Limb (tissue), 2 donors: Measurements from ENCODE around the gene MACROD2.

Experiments used
- DNase-seq, 2 donors: peaks; one replicate each; pipeline ENCODE4 v3.0.0-alpha.2; 2016; ENCODE audit errors: extremely low spot score in 2 of 2

Gene MACROD2

DNA sequence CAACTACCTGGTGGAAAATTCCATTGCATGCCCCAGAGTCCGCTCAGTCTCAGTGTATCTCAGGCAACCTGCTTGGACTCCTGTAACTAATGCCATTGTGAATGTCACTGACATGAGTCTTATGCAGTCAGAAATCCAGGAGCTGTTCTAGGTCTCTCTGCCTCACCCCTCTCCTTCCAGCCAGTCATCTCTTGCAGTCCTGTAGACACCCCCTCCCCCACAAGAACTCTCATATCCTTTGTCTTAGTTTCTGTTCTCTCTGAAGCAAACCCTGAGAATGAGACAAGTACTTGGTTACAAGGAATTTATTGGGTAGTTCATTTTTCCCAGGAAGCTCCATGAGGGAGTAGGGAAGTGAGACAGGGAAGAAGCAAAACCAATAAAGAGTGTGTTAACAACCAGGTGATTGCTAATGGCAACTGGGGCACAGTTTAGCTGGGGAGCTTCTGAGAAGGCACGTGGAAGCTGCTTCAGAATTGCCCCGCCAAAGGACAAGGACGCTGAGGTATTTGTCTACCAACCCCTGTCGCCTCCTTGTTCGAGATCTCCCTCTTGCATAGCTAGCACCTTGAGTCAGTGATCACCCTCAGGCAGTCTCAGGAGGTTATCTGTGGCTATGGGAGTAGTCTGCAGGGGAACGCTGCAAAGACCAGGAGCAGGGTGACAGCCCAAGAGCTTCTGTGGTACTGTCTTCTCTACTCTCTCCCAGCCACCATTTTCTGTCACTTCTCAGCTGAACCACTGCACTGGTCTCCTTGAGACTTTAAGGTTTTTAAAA is 1253.5 kb downstream of the MACROD2 start:
- DNase-seq = no peak

DNA sequence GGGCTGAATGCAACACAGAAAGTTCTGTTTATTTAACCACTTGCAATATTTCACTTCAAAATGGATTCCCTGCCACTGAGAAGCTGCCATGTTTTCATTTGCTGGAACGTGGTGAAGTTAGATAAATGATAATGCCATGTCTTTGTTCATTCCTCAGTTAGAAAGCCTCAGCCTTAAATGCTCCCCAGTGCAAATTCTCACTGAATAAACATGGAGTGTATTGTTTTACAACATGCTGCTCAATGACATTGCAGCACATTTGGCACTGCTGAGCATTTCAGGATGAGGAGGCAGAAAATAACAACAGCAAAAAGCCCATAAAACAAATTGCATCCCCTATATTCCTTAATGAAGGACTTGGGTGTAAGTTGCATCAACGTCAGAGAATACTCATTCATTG is 1255.9 kb downstream of the MACROD2 start:
- no peak for DNase-seq

DNA sequence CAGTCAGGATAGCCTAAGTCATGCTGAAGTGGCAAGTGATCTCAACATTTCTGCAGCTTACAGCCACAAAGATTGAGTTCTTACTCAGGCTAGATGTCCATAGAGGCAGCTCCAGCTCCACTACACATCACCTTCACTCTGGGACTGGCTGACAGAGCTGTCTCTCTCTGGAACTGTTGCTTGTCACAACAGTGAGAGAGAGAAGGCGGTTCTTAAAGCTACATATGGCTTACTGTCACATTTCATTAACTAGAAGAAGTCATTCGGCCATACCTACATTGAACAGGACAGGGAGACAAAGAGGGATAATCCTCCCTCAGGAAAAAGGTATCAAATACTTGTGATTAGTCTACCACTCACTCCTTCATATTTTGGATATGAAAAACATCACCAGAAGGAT is 1257.0 kb downstream of the MACROD2 start:
- no peak for DNase-seq

DNA sequence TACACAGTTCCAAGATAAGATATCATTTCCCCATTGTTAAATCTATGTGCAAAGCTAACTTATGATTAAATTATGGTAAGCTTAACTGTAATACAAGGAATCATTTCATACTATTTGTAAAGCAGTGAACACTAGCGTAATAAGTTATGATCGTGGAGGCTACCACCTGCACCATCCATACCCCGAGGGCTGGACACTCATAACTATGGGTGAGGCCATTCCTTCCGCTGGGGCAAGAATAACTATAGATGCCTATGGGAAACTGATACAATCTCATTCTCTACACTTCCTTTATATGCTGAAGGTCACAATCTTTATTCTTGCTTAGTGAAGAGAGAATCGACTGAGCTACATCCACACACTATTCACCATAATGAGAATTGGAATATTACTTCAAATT is 1258.1 kb downstream of the MACROD2 start:
- no peak for DNase-seq

DNA sequence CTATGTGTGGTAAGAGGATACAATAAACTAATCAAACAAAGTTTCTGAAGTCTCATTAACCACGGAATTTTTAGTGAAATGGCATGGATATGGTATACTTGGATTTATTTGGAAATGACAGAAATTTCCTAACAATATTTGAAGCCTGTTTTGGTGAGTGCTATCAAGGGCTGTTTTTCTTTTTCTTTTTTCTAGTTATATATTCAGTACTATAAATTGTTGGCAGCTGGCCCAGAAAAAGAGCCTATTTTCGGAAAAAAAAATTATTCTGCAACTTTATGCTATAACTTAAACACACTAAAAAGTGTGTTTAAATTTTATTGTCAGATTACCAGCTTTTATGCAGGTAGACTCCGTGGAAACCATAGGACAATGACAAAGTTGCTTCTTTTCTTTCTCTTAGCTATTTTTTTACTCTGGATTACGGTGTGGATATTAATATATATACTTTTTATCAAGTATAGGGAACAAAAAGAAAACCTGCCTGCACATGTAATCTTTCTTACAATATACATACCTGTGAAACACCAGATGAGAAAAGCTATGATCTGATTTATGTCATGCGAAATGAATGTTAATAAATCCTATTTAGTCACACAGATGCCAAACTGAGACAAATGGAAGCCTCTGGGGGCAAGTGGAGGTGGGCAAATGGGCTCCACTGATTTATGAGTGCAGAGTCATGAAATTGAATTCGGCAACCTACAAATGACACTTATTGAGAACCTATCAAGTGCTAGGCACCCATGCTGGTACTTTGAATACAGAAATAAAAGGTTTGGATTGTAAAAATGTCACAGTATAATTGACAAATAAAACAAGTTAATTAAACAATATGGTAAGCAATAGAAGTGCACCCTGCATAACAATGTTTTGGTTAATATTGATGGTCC is 1261.6 kb downstream of the MACROD2 start:
- DNase-seq = peak in 1 of 2 donors; percentile 39

DNA sequence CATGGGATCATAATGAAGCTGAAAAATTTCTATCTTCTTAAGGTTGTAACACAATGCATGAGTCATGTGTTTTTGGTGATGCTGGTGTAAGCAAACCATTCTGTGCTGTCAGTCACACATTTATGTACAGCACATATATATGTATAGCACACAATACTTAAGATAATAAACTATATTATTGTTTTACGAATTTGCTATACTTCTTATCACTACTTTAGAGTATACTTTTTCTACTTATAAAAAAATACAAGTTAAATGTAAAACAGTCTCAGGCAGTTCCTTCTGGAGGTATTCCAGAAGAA is 1262.2 kb downstream of the MACROD2 start:
- DNase-seq = no peak

DNA sequence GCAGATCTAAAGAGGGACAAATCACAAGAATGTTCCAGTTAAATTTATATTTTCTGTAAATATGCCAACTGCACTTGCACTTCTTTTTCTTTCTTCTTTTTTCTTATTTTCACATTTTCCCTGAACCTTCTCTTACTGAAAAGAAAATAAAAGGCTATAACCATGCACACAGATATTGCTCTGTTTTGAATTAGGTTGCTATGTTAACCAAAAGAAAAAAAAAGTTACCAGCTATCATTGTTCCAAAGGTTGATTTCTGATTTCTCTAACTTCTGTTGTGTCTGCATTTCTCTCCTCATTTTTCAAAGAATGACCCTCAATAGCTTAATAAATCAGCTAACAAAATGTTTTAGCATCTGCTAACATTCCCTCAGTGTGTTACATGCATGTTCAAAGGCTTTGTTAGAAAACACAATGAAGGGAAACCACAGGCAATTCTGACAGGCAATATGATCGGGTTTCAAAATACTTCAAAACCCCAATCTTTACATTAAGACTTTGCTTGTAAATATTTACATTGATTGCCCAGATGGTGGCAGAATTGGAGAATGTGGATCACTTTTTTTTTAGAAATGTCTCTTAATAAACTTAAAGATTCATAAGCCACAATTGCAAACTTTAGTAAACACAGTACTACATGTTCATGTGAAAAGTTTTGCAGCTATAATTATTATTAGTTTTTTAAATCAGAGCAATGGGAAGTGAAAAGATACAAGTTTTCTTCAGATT is 1270.4 kb downstream of the MACROD2 start:
- peak in 1 of 2 donors; percentile 49 for DNase-seq

DNA sequence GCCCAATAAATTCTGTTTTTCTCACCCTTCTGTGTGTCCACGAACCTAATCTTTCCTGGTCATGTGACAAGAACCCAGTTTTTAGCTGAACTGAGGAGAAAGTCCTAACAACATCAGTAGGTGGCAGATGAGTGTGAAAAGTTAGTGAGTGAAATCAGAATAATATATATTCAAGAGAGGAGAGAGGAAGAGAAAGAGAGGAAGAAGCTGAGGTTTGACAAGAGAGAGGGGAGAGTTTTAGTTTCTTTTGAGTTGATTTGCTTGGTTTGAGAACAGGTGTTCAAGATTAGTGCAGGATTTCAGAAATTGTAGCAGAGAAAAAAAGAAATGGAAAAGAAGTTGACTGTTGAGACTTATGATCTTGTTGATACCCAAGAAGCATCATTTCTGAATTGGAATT is 1272.6 kb downstream of the MACROD2 start:
- DNase-seq = no peak

DNA sequence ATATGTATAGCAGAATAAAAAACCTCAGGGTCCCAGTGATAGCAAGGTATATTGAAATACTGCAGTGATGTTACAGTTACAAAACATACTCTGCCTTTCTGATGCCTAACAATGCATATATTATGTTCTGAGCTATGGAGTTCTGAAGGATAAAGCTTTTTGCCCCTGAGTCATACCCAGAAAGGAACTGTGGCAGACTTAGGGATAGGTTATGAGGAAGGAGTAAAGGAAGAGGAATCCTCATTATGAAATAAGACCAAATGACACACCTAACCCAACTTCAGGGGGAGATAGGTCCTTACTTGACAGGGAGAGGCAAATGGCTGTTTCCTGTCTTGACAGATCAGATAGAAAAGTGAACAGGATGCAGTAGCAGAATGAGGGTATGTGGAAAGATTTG is 1282.7 kb downstream of the MACROD2 start:
- no peak for DNase-seq

DNA sequence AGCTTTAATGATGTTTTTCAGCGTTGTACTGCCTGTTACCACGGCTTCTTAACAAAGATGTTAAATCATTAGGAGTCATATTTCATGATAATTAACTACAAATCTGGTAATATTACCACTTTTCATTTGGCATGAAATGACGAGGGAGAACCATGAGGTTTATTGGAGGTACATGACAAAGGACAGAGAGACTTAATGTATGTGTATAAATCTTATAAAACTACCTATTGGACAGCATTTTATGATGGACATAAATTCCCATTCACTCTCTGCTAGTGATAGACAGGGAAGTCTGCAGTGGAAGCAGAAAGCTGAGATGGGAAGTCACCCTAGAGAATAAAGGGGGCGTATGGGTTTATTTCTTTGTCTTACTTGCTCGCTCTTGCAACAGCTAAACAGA is 1292.0 kb downstream of the MACROD2 start:
- no peak for DNase-seq

DNA sequence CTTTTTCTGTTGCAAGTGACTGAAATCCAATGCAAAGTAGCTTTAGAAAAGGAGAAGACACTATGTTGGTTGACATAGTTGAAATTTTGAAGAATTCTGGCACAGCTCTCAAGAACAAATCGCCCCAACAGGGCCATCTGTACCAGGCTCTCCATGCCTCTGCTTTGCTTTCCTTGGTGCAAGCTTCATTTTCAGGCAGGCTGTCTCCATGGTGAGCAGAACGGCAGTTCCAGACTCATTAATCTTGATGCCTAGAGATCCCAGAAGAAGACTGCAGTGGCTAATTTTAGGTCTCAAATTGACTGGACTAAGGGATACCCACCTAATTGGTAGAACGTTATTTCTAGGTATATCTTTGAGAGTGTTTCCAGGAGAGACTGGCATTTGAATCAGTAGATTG is 1292.8 kb downstream of the MACROD2 start:
- DNase-seq = no peak

DNA sequence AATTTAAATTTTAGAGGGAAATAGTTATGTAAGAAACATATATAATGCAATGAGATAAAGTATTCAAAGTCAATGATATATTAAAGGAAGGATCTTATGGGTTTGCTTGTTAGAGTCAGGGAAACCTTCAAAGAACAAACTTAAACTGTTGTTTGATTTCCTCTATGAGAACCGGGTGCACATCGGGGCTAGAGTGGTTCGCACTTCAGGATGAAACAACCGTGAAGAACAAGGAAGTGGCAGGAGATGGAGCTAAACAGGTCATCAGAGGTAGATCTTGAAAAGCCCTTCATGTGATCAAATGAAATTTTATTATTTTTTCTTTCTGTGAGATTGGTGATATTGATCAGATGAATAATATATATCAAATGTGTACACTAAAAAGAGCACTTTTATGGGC is 1294.0 kb downstream of the MACROD2 start:
- DNase-seq = no peak

DNA sequence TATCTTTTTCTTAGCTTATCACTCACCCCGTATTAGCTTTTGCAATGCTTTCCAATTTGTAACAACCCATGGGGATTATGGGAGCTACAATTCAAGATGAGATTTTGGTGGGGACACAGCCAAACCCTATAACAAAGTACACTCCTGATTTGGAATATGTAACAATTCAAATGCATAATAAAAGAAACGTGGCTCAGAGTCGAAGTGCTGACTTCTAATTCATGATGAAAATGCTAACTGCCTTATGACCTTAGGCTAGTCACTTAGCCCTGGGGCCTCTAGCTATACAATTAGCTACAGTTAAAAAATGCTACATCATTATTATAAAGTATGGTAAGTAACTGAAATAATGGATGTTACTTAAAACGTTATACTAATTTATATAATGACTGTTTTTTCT is 1297.1 kb downstream of the MACROD2 start:
- DNase-seq = no peak

DNA sequence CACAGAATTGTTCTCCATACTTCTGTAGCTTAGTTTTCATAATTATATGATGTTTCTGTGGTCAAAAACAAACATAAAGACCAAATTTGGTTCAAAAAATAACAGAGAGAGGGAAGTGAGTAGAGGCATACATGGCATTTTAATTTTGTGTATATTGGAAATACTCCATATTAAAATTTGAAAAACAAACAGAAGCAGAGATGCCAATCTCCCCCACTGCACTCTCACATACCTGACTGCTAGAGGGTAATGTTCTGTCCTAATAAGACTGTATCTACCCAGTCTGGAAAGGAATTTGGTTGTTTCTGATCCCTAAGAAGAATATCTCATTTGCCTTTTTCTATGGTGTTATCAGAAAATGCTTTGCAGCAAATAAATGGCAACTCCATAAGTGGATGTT is 1301.1 kb downstream of the MACROD2 start:
- no peak for DNase-seq

DNA sequence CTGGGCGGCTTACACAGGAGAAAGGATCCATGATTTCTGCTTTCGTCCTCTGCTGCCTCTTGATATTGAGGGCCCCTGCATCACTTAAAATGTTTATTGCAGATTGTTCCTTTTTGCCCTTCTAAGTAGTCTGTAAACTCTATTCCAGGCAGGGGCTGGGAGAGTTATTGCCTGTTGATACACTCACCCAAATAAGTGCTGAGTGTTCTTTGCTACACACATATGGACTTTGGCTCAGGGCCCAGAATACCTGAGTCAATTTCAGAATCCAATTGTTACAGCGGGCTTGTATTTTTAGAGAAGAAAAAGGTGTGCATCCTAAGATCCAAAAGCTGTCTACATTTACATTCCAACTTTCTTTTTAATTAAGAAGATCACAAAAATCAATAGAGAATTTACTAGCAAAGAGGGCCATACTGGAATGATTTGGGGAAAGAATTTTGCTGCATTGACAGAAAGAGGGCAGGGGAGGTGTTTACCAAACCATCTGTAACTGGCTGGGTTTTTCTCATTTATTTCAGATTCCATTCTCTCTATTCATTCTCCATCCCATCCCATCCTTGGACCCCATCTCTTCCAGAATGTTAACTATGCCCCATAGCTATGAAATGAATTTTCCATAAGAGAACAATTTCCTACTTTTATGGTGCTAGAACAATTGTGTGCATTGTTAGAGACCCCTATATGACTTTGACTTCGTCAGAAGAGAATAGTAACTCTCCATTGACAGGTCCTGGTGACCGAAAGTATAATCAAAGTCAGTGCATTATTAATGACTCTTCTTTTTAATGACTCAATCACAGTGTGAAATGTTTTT is 1302.0 kb downstream of the MACROD2 start:
- no peak for DNase-seq

DNA sequence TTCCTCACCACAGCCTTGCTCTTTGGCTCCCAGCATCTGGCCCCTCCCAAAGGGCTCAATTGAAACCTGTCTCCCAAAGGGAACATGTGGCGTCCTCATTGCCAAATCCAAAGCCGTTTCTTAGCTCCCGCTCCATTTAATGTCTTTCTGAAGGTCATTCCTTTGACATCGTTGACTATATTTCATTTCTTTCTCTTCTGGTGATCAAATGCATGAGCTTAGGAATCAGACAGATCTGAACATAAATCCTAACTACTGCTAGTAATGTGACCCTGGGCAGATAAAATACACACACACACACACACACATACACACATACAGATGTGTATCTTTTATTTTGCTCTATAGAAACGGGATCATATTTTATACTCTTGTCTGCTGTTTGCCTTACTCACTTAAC is 1306.8 kb downstream of the MACROD2 start:
- peak in 1 of 2 donors; percentile 7 for DNase-seq

DNA sequence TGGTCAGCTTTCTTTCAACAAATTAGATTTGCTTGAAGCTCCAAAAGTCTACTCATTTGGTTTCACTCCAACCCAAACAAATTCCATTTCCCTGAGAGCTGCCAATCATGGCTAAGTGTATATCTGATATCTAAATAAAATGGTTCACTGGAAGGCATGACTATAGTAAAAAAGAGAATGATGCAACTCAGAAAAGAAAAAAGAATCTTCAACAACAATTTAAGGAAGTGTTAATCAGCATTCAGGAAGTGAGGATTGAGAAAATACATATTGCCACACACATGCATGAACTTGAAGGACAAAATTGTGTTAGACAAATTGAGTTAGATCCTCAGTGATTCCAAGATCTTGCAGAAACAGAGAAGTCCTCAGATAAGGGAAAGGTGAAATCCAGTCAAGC is 1315.0 kb downstream of the MACROD2 start:
- DNase-seq = no peak

DNA sequence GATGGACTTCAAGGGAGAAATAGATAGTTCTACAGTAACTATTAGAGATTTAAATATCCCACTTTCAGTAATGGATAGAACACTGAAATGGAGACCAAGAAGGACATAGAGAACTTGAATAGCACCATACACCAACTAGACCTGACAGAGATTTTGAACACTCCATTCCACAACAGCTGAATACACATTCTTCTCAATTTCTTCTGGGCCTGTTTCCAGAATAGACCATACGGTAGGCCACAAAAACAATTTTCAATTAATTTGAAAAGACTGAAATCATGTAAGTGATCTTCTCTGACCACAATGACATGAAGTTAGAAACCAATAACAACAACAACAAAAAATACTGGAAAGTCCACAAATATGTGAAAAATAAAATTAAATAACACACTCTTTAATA is 1321.2 kb downstream of the MACROD2 start:
- DNase-seq = no peak

DNA sequence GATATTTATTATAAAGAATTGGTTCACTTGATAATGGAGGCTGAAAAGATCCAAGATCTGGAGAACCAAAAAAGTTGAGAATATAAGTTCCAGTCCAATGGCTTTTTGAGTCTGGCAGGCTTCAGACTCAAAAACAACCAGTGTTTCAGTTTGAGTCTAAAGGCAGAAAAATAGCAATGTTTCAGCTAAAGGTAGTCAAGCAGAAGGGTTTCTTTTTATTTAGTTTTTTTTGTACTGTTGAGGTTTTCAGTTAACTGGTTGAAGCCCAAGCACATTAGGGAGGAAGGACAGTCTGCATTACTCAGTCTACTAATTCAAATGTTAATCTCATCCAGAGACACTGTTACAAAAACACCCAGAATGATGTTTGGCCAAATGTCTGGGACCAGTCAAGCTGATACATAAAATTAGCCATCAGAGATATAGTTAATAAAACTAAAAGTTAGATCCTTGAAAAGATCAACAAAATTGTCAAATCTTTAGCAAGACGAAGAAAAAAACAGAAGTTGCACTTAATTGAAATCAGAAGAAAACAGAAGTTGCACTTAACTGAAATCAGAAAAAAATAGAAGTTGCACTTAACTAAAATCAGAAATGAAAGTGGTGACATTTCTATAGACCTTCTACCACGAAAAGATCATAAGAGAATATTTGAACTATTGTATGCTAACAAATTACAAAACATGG is 1322.4 kb downstream of the MACROD2 start:
- DNase-seq = no peak

DNA sequence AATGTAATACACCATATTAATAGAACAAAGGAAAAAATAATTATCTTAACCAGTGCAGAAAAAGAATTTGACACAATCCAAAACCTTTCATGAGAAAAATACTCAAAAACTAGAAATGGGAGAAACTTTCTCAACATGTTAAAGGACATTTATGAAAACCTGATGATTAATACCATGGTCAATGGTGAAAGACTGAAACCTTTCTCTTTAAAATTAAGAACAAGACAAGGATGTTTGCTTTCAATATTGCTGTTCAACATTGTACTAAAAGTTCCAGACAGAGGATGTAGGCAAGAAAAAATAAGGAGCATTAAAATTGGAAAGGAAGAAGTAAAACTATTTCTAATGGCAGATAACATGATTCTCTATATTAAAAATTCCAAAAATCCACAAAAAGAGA is 1323.4 kb downstream of the MACROD2 start:
- DNase-seq = no peak

DNA sequence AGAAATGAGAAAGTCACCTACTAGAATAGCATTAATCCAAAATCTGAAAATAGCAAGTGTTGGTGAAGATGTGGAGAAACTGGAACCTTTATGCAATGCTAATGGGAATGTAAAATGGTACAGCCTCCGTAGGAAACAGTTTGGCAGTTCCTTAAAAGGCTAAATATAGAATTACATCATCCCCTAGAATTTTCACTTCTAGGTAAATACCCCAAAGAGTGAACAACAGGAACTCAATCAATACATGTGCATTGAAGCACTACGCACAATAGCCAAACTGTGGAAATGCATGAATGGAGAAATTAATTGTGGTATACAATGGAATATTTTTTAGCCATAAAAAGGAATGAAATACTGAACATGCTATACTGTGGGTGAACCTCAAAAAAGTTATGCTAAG is 1324.1 kb downstream of the MACROD2 start:
- DNase-seq = no peak
